GM21390 (cell line): ENCODE data around the gene EIF4EBP3.

Experiments used
- ATAC-seq: cut with Tn5 transposase; IDR thresholded peaks from one replicate; pipeline ENCODE4 v1.9.1; 2021; ENCODE audit not compliant: unreplicated experiment

EIF4EBP3 gene

GRCh38 chr5:140556438-140556837 is 9.0 kb downstream of the EIF4EBP3 start:
- no peak for ATAC-seq

- peak; percentile 96 for ATAC-seq
These were observed 9.8 kb downstream of the EIF4EBP3 start, which contains the start of gene SRA1 for GRCh38 chr5:140557136-140557805. SRA1 (minus strand) TSS chr5:140557473; CDS start chr5:140557452, 21 bp downstream.

- ATAC-seq = no peak
These were observed 10.5 kb downstream of the EIF4EBP3 start for GRCh38 chr5:140557965-140558364.

- ATAC-seq = no peak
These were observed 11.1 kb downstream of the EIF4EBP3 start for GRCh38 chr5:140558542-140558941.

GRCh38 chr5:140560227-140560626 is 12.8 kb downstream of the EIF4EBP3 start:
- ATAC-seq = no peak

- ATAC-seq = no peak
These were observed 14.5 kb downstream of the EIF4EBP3 start for GRCh38 chr5:140561753-140562523.

DNA sequence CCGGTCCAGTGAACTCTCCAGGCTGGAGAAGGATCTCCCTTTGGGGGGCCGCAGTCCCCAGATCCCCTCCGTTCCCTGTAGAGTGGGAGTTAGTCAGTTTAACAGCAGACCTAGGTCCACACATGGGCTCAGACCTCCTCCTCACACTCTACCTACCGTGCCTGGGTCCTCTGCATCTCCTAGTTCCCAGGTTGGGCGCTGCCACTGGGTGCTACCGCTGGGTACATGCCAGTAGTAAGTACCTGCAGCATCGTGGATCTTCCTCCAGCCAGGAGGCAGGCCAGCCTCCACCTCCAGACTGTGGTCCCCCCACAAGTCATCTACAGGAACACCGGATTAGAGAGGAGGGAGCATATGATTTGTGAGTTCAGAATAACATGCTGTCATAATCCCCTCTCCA is 16.1 kb downstream of the EIF4EBP3 start:
- no peak for ATAC-seq

DNA sequence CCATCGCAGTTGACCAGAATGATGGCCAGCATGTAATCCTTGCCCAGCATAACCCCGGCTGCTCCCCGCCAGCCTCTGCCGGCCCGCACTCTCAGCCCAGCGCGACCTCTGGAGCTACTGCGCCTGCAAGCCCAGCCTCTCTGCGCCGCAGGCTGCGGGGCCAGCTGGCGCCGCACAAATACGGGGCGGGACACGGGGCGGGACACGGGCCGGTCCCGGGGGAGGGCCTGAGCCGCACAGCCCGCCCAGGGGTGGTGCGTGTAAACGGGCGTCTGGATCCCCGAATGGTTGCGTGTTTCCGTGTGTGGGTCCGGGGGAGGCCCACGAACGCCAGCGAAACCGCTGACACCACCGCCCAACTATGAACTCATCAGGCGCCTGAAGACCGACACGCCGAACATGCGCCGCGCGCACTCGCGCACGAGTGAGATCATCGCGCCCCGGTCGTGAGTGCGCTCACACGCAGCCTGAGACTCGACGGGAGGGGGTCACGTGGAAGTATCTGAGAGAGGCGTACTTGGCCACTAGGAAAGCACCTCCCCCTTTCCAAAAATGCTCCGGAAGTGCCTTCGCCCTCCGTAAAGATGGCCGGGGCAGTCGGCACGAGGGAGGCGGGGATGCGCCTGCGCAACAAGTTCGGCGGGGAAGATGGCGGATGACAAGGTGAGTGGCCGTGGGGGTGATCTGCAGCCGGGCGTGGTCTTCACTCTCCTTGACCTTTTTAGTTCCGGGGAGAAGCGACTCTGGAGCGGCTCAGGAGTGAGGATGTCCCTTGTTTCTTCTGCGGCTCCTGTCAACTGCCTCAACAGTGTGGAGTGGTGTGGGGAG is 16.9 kb downstream of the EIF4EBP3 start, which contains the start of the genes APBB3 and SLC35A4:
Gene APBB3, minus strand, starts transcription at position 403 of the 828 bp plus-strand sequence. Its CDS starts 353 bp downstream, at position 50.
Gene SLC35A4, plus strand, starts transcription at position 633 of the 828 bp plus-strand sequence. CDS start 2,342 bp downstream, outside the sequence.
- peak; percentile 91 for ATAC-seq

DNA sequence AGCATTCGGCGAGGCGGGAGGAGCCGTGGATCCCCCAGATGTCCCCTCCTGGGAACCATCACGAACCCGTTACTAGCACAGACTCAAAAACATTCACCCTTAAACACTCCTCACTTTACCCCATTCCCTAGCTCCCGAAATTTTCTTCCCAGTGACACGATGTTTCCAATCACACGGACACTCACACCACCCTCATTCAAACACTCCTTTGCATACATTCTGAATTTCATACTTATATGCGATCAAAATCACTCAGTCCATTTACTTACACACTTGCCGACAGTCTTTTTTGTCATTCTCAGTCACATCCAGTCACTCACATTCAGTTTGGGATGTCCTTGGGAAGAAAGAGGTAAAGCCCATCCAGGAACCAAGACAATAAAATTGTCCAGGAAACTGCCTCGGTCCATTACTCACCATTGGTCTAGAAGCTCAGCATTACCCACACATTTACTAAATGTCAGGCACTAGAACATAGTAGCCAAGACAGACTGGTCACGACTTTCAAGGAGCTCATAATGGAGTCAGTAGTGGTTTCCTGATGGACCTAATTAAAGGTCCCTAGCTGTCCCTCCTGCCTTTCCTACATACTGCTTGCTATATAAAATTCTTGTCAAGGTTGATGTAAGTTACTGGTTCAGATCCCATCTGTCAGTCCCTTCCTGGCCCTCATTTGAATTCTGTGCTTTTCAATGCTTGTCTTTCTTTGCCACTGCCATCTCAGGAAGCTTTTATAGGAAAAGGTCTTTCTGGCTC is 17.7 kb downstream of the EIF4EBP3 start:
- ATAC-seq = no peak

DNA sequence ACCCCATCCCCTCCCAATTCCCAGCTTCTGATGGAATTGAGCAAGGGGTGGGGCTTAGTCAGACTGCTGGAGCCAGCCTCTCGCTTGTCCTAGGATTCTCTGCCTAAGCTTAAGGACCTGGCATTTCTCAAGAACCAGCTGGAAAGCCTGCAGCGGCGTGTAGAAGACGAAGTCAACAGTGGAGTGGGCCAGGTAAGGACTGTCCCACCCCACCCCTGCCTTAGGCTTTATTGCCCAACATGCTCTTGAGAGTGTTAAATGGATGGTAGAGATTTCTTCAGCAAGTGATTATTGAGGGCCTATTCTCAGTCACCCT is 18.3 kb downstream of the EIF4EBP3 start:
- ATAC-seq = no peak

- no peak for ATAC-seq
These were observed 19.2 kb downstream of the EIF4EBP3 start for GRCh38 chr5:140566665-140567064.

DNA sequence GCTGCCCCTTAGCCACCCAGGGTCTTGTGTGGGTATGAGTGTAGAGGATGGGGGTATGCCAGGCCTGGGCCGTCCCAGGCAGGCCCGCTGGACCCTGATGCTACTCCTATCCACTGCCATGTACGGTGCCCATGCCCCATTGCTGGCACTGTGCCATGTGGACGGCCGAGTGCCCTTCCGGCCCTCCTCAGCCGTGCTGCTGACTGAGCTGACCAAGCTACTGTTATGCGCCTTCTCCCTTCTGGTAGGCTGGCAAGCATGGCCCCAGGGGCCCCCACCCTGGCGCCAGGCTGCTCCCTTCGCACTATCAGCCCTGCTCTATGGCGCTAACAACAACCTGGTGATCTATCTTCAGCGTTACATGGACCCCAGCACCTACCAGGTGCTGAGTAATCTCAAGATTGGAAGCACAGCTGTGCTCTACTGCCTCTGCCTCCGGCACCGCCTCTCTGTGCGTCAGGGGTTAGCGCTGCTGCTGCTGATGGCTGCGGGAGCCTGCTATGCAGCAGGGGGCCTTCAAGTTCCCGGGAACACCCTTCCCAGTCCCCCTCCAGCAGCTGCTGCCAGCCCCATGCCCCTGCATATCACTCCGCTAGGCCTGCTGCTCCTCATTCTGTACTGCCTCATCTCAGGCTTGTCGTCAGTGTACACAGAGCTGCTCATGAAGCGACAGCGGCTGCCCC is 19.8 kb downstream of the EIF4EBP3 start:
- ATAC-seq = no peak

DNA sequence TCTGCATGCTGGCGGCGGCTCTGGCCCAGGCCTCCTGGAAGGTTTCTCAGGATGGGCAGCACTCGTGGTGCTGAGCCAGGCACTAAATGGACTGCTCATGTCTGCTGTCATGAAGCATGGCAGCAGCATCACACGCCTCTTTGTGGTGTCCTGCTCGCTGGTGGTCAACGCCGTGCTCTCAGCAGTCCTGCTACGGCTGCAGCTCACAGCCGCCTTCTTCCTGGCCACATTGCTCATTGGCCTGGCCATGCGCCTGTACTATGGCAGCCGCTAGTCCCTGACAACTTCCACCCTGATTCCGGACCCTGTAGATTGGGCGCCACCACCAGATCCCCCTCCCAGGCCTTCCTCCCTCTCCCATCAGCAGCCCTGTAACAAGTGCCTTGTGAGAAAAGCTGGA is 20.4 kb downstream of the EIF4EBP3 start:
- ATAC-seq = no peak

GRCh38 chr5:140568443-140569063 is 21.1 kb downstream of the EIF4EBP3 start:
- ATAC-seq = no peak

DNA sequence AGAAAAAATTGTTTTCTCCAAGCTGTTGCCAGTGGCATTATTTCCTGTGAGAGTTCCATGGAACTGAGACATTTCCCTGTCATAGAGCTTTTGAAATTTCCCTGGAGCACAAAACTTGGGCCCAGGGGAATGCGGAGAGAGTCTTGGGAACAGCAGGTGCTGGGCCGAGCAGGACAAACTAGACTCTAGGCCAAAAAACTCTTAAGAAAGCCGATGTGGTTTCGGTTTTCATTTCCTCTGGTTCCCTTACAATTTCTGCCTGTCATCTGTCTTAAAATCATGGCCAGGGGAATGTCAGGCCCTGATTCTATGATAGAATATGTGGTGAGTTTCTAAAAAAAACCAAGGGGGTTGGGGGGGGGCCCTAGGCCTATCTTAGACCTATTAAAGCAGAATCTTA is 21.7 kb downstream of the EIF4EBP3 start:
- ATAC-seq = peak; percentile 28

DNA sequence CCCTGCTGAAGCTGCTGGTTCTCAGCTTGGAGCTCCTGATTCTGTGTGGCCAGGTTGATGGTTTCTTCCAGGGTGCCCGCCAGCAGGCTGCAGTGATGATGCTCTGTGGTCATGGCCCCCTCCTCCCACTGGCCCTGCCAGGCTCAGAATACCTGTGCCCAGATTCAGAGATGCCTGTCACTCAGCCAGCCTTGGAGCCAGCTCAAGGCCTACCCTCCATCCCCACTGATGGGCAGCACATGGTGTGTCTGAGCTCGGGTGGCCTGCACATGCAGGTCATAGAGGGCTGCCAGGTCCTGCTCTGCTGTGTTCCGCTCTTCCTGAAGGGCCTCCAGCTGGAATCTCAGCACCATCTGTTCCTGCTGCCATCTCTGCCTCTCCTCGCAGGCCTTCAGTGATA is 22.6 kb downstream of the EIF4EBP3 start:
- no peak for ATAC-seq

DNA sequence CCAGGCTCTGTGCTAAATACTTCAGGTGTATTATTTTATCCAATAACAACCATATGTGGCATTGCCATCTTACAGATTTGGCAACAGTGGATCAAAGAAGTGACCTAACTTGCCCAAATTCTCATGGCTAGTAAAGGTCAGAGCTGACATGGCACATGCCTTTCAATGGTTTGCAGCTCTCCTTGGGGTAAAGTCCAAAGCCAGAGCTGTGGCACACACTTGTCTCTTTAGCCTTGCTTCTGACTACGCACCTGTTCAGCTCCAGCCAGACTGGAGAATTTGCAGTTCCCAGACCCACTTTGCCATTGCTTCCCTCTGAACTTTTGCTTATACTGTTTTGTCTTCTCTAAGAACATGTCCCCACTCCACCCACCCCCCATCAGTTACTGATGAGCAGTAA is 23.0 kb downstream of the EIF4EBP3 start:
- no peak for ATAC-seq

GRCh38 chr5:140571105-140571504 is 23.6 kb downstream of the EIF4EBP3 start:
- no peak for ATAC-seq

DNA sequence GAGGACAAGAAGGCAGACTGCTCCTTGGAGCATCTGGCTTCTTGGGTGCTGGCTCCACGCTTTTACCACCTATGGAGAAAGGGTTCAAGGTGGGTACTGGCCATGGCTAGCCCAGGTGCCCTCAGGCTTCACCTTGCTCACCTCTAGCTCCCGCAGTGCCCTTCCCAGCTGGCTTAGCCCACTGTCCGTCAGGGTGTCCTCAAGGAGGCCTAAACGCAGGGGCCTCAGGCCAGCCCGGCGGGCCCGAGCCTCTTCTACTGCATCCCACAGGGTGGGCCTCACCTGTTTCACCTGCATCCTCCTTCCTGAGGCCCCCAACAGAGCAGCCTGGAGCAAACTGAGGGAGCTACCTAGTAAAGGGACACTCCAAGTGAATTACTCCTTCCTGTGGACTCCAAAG is 26.2 kb downstream of the EIF4EBP3 start:
- ATAC-seq = no peak

DNA sequence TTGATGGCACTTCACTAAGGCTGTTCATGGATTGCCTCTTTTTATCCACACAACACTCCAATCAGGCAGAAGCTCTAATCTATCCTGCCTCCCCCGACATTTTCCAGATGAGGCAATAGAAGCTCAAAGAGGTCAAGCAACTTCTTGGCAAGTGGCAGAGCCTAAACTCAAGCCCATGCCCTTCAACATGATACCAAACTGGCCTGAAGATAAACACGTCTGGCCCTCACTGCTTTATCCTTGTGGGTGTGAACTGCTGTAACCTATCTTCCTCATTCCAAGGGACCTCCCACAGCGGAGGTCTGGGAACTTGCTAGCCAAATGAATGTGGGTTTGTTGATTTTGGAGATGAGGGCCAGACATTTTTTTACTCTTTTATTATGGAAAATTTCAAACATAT is 26.7 kb downstream of the EIF4EBP3 start:
- ATAC-seq = no peak
